Measurements from ENCODE around the gene ADAMTS17.

Gene ADAMTS17

DNA sequence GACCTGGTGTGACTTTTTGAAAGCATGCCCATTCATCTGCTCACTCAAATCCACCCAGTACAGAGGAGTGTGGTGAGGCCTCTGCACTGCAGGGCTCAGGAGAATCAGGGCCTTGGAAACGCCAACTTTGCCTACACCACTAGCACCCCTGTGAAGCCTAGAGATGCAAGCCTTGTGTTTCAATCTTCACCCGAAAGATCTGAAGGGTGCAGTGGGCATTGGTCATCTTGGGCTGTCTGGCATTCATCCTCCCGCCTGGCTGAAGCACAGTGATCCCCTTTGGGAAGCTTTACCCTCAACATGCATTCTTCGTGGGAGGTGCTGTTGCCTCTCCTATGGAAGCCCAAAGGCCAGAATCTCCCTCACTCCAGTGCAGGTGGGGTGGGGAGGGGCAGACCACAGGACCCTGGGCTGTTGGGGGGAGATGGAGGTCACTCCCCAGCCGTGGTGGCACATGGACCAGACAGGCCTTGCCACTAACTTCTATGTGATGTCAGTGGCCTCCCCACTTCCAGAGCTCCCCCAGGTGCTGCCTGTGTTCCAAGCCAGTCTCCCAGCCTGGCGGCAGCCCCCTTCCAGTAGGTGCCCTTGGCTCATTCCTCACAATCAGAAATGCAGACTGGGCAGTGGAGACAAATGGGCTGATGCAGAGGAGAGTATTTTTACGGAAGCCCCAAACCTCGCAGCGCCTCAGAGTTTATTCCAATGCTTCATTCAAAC is 92.5 kb downstream of the ADAMTS17 start:
- TF ChIP-seq, protein P1, sequence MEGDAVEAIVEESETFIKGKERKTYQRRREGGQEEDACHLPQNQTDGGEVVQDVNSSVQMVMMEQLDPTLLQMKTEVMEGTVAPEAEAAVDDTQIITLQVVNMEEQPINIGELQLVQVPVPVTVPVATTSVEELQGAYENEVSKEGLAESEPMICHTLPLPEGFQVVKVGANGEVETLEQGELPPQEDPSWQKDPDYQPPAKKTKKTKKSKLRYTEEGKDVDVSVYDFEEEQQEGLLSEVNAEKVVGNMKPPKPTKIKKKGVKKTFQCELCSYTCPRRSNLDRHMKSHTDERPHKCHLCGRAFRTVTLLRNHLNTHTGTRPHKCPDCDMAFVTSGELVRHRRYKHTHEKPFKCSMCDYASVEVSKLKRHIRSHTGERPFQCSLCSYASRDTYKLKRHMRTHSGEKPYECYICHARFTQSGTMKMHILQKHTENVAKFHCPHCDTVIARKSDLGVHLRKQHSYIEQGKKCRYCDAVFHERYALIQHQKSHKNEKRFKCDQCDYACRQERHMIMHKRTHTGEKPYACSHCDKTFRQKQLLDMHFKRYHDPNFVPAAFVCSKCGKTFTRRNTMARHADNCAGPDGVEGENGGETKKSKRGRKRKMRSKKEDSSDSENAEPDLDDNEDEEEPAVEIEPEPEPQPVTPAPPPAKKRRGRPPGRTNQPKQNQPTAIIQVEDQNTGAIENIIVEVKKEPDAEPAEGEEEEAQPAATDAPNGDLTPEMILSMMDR (IDR thresholded peaks at IDR 0.05) = no peak
- H3K27ac Mint-ChIP-seq = no peak overlapping the region
- DNase-seq = no peak
- H3K4me1 Mint-ChIP-seq = peaks cover 56% of the 10 kb centered on the region
- H3K27me3 Mint-ChIP-seq (ENCODE audit: low read depth, poor library complexity) = peaks cover 3% of the 10 kb centered on the region
- peaks cover 6% of the 10 kb centered on the region for H3K9me3 Mint-ChIP-seq
- no peak overlapping the region for H3K4me3 Mint-ChIP-seq
- no peaks in the 10 kb centered on the region for H3K36me3 Mint-ChIP-seq (ENCODE audit: low read depth)

DNA sequence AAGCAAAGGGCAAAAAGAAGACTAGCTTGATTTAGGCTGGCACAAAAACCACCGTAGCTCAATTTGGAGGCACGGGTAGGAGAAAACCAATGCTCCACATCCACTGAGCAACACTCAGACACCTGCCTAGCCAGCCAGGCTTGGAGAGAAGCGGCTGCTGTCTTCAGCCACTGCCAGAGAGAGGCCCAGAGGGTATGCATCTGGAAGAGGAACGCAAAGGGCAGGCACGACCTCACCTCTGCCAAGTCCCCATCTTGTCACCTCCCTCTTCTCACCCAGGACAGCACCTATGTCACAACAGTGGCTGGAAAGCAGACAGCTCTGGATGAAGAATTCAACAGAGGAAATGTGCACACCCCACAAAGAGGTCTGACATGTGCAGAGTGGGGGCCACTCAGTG is 93.5 kb downstream of the ADAMTS17 start:
- TF ChIP-seq, protein P1 (IDR thresholded peaks at IDR 0.05) = no peak
- DNase-seq = no peak
- no peaks in the 10 kb centered on the region for H3K36me3 Mint-ChIP-seq (ENCODE audit: low read depth)
- peaks cover 6% of the 10 kb centered on the region for H3K9me3 Mint-ChIP-seq
- no peak overlapping the region for H3K4me3 Mint-ChIP-seq
- H3K27me3 Mint-ChIP-seq (ENCODE audit: low read depth, poor library complexity) = peaks cover 3% of the 10 kb centered on the region
- no peak overlapping the region for H3K27ac Mint-ChIP-seq
- H3K4me1 Mint-ChIP-seq = peaks cover 54% of the 10 kb centered on the region

DNA sequence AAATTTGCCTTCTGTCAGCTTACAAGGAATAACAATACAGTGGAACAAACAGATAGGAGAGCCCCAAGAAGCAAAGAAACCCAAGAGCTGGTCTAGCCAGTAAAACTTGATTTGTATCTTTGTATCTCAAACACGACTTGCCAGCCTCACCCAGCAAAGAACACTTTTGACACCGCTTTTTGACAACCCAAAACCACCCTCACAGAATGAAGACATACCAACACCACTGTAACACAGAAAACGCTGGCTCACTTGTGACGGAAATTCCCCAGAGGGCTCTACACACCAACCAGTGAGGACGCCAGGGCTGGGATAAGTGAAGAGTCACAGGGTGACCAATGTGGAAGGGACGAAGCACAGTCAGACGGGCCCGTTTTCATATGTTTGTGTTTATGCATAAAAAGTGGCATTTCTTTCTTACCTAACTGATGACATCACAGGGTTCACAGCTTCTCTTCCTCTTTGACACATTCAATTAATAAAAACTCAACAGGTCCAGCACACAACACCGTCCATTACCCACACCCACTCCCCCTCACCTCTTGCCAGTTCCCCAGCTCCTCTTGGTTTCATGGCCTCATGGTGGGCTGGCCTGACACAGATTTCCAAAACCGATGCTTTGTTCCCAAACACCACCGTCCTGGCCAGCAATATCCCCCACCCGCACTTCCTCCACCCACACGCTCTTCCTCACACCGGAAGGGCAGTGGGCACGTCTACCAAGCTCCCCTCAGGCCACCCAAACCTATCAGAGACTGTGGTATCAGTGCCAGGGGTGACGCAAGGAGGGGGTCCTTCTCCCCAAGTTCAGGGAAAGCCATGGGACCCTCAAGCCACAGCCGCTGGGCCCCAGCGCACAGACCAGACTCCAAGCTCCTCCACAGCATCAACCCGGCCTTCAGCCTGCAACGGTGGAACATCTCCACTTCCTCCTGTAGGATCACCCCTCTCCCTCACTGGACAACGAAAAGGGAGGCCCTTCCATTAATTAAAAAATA is 94.2 kb downstream of the ADAMTS17 start:
- TF ChIP-seq, protein P1 (IDR thresholded peaks at IDR 0.05) = no peak
- H3K27ac Mint-ChIP-seq = peak overlapping the region; percentile 45
- H3K4me3 Mint-ChIP-seq = no peak overlapping the region
- peaks cover 3% of the 10 kb centered on the region for H3K27me3 Mint-ChIP-seq (ENCODE audit: low read depth, poor library complexity)
- peaks cover 6% of the 10 kb centered on the region for H3K9me3 Mint-ChIP-seq
- peaks cover 53% of the 10 kb centered on the region for H3K4me1 Mint-ChIP-seq
- DNase-seq = no peak
- no peaks in the 10 kb centered on the region for H3K36me3 Mint-ChIP-seq (ENCODE audit: low read depth)

DNA sequence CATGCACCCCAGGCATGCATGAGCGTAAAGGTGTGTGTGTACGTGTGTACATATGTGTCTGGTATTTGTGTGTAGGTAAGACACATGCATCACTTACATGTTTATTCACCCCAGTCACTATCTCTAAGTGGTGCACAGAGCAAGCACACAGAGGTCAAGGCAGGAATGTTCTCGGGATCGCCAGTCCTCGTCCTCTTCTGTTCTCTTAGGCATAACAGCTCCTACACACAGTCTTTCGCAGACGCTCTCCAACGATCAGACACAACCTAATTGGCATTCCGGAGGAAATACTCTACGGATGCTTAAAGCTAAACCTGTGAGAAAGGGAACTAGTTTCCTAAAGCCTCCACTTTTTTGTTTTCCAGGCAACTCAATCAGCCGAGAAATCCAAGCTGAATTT is 95.9 kb downstream of the ADAMTS17 start:
- peaks cover 58% of the 10 kb centered on the region for H3K4me1 Mint-ChIP-seq
- H3K27ac Mint-ChIP-seq = peak overlapping the region; percentile 21
- H3K36me3 Mint-ChIP-seq (ENCODE audit: low read depth) = peaks cover 6% of the 10 kb centered on the region
- peak overlapping the region; percentile 36 for H3K4me3 Mint-ChIP-seq
- H3K9me3 Mint-ChIP-seq = peaks cover 14% of the 10 kb centered on the region
- TF ChIP-seq, protein P1 (IDR thresholded peaks at IDR 0.05) = no peak
- peaks cover 3% of the 10 kb centered on the region for H3K27me3 Mint-ChIP-seq (ENCODE audit: low read depth, poor library complexity)
- no peak for DNase-seq

DNA sequence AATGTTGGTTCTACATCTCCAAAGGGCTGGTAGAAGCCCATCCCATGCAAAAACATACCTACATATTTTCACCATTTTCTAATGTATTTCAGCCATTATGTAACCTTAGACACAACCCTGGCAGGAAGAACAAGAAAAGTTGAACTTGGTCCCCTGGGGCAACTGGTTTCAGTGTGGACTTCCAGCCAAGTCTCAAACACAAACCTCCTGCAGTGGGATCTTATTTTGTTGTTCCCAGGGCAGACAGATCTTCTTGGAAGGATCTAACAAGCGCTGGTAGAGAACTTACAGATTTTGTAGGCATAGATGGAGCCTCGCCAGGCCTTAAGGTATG is 96.3 kb downstream of the ADAMTS17 start:
- Mint-ChIP-seq H3K27ac (no peak overlapping the region), H3K9me3 (peaks cover 18% of the 10 kb centered on the region), H3K36me3 (ENCODE audit: low read depth) (peaks cover 6% of the 10 kb centered on the region), H3K27me3 (ENCODE audit: low read depth, poor library complexity) (peaks cover 3% of the 10 kb centered on the region), H3K4me3 (peak overlapping the region; percentile 36), H3K4me1 (peaks cover 58% of the 10 kb centered on the region)
- no peak for DNase-seq
- TF ChIP-seq, protein P1 (IDR thresholded peaks at IDR 0.05) = no peak
